ENCODE data around the gene HAPSTR1. TPM values are rescaled to one million over a fixed set of nuclear protein-coding genes. Genes with fewer than 3 reads are reported as not detected.

The HAPSTR1 gene
- total and polyA plus RNA-seq, 2 of the 8 experiments (the other 6 are each of a cell fraction or from before 2014, with no cell fraction given), result 11.9 to 66.1 TPM

- Histone ChIP-seq H3K27ac (ENCODE audit: low read depth, low read length) (no peak overlapping the region), H3K36me3 (ENCODE audit: control insufficient read depth in 2 of 4, insufficient read depth in 4 of 4, low read length in 3 of 4) (peaks cover 2 to 44% (median 16%) of the 10 kb centered on the region in 4 experiments; a peak in 5 of 8 replicates), H2BK5ac (ENCODE audit: low read depth, low read length) (no peak overlapping the region), H2AK5ac (ENCODE audit: low read depth, low read length) (no peak overlapping the region), H2AFZ (ENCODE audit: low read length) (no peak overlapping the region), H4K91ac (replicated peaks; ENCODE audit: insufficient read length, low read length) (no peak overlapping the region), H2BK120ac (replicated peaks; ENCODE audit: low read depth, low read length) (no peak overlapping the region), H3K4ac (replicated peaks; ENCODE audit: insufficient read length, low read depth, low read length) (no peak overlapping the region), H3K9ac (replicated peaks in 1 of 4; ENCODE audit: extremely low read depth in 1 of 4, low read depth in 3 of 4, low read length in 3 of 4) (no peak overlapping the region), H2BK15ac (ENCODE audit: low read length) (no peak overlapping the region), H3K4me1 (replicated peaks in 1 of 4; ENCODE audit: control insufficient read depth in 3 of 4, insufficient read depth in 4 of 4, low read length in 3 of 4) (peaks cover 0 to 6% (median 0%) of the 10 kb centered on the region in 4 experiments; a peak in 2 of 7 replicates), H2BK20ac (ENCODE audit: low read length) (no peak overlapping the region), H4K20me1 (replicated peaks in 1 of 2; ENCODE audit: control insufficient read depth in 1 of 2, insufficient read depth in 2 of 2, low read length in 2 of 2) (peaks cover 9 to 25% of the 10 kb centered on the region in 2 experiments), H2BK12ac (ENCODE audit: low read depth, low read length) (no peak overlapping the region), H3K23ac (ENCODE audit: insufficient read length) (no peak overlapping the region), H3K56ac (replicated peaks; ENCODE audit: insufficient read length, low read depth, low read length) (no peak overlapping the region), H4K5ac (ENCODE audit: insufficient read length, low read depth, low read length) (no peak overlapping the region), H3K4me3 (ENCODE audit: extremely low read depth in 1 of 4, insufficient read depth in 2 of 4, low read depth in 3 of 4, low read length in 4 of 4) (no peak overlapping the region), H4K8ac (ENCODE audit: extremely low read depth, insufficient read depth, low read length) (no peak overlapping the region), H3K79me2 (ENCODE audit: control insufficient read depth in 1 of 2, insufficient read depth in 2 of 2, low read length in 2 of 2) (peaks cover 0 to 87% of the 10 kb centered on the region in 2 experiments; a peak in 3 of 4 replicates), H3K23me2 (ENCODE audit: low read depth, low read length) (no peaks in the 10 kb centered on the region), H3K27me3 (replicated peaks in 1 of 4; ENCODE audit: control insufficient read depth in 3 of 4, extremely low read depth in 1 of 4, insufficient read depth in 3 of 4, low read length in 3 of 4) (no peaks in the 10 kb centered on the region), H3K9me3 (ENCODE audit: insufficient read depth in 2 of 2, low read depth in 1 of 2, low read length in 1 of 2) (no peaks in the 10 kb centered on the region), H3K18ac (ENCODE audit: extremely low read depth, low read length) (no peak overlapping the region), H3K79me1 (ENCODE audit: low read depth, low read length) (peaks cover 3% of the 10 kb centered on the region; the same call in 1 of the 2 replicates), H3K4me2 (ENCODE audit: insufficient read depth in 1 of 2, low read depth in 2 of 2, low read length in 2 of 2) (no peak overlapping the region), H3K14ac (ENCODE audit: insufficient read length) (no peak overlapping the region)
- TF ChIP-seq SIX5 (IDR thresholded peaks at IDR 0.05; ENCODE audit: low read depth, low read length), result no peak
- TF ChIP-seq KDM1A (IDR thresholded peaks at IDR 0.05; ENCODE audit: borderline replicate concordance, low read length), result no peak
- TF ChIP-seq CREB1 (IDR thresholded peaks at IDR 0.05), result no peak
- no peak for TF ChIP-seq TAF1 (IDR thresholded peaks at IDR 0.05; ENCODE audit: low read depth, low read length)
- no peak for TF ChIP-seq CBX8 (IDR thresholded peaks at IDR 0.05; ENCODE audit: borderline replicate concordance, low read depth, low read length)
- DNase-seq (ENCODE audit: low read depth in 1 of 2, low spot score in 2 of 2) (no peak), FAIRE-seq (no peak)
- ChIA-PET POLR2A (ENCODE audit: partially characterized antibody) (interaction anchor here (0.7 to 1.7 kb wide), 4 partner anchors 8 to 26 kb away, joined by 3 to 6 read pairs (median 3); no protein-coding TSS in a partner anchor), CTCF (ENCODE audit: partially characterized antibody) (interaction anchor here (0.9 kb wide), 1 partner anchor 21 kb away, joined by 3 read pairs; no protein-coding TSS in a partner anchor)
Observed at GRCh38 chr16:9118170-9118569, 26.7 kb downstream of the HAPSTR1 start.

Measured in H1 (cell line).